ENCODE data around the gene ODAD4.
"Not testable (repeated sequence)": the region's sequence is repeated elsewhere in the genome, so short reads cannot be mapped to it uniquely, and the experiment has no call there.

Gene ODAD4

DNA sequence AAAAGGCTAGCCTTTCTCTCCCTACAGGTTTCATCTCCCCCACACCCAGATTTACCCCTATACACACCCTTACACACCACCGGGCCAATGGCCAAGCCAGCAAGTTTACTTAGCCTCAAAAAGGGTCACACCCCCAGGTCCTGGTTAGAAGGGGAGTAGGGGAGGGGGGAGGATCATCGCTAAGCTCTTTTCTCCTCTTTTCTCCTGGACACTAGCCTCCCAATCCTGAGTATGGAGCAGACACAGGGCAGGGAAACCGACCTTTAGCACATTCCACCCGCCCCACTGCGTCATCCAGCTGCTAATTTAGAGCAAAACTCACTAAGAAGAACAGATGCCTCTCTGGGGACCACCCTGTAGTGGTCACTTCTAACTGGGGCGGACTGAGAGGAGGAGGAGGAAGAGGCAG, 16.1 kb upstream of the ODAD4 start:
- no peak for DNase-seq

DNA sequence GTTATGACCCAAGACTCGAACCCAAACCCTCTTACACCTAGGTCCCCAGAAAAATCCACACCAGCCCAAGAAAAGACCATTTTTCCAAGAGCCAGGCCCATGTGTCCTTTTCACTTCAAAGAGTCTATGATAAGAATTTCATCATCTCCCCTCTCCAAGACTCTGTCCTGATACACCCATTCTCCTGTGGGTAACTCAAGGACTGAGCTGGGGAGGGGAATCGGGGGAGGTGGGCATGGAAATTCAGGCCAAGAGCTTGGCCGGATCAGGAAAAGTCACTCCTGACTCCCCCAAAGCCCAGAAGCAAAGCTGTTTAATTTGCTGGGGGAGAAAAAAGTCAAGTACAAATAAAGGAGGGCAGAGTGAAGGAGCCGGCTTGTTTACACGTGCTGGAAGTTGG, 15.4 kb upstream of the ODAD4 start:
- no peak for DNase-seq

DNA sequence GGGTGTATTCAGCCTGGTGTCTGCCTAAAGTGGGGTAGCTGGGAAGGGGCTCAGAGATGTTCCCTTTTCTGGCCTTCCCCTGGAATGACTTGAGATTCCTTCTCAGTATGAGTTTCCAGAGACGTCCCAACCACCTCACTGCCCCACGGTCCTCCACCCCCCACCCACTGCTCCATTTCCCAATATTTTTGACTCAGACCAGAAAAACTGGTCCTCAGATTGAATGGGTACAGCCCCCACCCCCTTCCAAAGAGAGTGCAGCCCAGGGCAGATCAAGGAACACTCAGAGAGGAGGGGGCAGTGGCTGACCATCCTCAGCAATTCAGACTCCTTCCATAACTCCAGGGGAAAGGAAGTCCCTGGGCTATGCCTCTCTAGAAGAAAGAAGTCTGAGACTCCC, 14.9 kb upstream of the ODAD4 start:
- no peak for DNase-seq

DNA sequence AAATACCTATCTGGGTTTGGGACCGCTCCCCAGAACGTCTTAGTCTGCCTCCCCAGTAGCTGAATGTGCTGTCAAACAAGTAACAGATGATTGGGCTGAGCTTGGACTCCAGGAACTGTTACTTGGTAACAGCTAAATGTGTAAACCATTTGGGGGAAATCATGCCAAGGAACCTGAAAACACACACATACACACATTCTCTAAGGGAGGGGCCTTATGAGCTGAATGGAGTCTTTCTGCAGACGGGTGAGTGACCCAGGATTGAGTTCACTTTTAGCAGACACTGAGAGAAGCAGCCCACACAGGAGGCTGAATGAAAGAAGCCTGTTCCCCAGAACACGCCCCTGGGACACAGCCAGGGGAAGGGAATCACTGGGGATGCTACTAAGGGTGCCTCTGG, 13.2 kb upstream of the ODAD4 start:
- DNase-seq = no peak

DNA sequence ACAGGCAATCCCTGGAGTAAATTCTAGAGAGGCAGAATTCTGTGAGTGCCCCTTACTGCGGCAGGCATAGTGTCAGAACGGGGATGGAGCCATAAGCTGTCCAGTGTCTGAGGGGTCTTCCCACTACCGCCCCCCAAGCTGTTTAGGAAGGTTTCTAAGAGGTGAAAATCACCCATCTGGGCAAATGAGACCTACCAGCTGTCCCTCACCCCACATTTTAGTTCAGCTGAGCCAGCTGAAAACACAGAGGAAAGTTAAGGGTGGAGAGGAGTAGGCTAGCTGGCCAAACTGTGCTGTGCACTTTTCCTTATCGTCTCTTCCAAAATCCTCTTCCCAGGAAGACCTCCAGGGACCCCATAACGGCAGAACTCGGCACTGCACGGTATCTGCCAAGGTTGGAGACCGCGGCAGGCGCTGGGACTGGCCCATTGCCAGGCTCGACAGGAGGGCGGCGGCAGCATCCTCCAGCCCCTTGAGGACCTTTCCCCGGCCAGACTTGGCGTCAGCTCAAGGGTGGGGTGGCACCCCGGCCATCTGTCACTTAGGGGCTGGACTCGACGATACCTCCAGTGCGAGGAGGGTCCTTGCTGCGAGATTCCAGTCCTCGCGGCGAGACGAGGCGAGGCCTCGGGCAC, 12.6 kb upstream of the ODAD4 start:
- DNase-seq = peak; percentile 14

DNA sequence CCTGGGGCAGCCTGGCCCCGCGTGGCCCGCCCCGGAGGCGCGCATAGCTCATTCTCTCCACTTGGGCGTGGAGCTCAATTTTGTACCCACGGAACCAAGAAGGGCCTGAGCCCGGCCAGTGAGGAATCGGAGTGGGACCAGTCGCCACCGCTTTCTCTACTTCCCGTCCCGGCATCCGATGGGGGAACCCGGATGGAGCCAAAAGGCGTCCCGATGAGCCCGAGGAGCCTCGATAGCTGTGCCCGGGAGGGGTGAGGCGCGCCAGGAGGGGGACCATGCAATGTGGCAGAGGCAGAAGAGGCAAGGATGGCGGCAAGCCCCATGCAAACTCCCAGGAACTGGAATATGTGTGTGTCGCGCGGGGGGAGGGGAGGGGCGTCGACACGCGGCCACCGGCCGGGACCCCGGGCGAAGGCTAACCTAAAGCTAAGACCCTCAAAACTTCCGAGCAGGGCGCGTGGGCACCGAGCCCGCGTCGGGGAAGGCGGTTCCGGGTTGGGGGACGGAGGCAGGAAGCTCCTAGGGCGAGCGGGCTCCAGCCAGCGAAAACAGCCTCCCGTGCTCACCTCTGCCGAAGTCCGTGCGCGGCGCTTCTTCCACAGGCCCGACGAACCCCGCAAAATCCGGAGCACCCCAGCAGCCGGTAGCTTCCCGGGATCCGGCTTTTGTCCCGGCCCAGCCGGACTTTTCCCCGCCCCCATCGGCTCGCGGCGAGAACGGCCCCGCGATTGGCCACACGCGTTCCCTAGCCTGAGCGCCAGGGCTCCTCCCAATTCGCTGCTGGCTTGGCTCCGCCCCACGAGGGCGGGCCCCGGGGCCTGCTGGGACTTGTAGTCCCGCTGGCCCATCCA, 11.9 kb upstream of the ODAD4 start, which contains the start of gene ACLY:
Gene ACLY (minus strand): TSS at position 638 of the 851 bp plus-strand sequence. CDS start 5,078 bp downstream, outside the sequence.
- DNase-seq = peak; percentile 95

DNA sequence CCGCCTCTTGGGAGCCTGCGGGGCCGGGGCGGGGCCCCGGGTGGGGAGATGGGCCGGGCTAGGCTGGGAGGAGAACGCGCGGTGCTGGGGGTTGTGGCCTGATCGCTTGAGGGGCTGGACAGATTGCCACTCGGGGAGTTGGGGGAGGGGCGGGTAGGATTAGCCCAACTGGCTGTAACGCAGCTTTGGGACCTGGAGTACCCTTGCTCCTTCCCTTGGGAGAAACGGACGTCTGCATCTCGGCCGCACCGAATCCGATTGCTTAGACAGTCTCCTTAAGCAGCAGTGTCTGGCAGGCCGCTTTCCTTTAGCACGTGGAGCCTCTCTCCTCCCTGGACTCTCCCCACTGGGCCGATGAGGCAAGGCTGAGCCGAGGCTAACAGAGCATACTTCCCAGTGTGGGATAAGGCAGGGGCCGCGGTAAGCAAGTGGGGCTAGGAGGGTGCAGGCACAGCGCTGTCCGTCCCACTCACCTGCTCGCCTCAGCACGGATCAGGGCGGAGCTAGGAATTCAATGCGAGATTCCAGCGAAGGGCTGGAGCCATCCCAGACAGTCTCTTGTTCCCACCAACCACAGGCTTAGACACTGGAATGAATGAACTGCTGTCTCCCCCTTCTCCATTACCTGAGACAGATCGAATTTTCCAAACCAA, 11.1 kb upstream of the ODAD4 start:
- peak; percentile 52 for DNase-seq

DNA sequence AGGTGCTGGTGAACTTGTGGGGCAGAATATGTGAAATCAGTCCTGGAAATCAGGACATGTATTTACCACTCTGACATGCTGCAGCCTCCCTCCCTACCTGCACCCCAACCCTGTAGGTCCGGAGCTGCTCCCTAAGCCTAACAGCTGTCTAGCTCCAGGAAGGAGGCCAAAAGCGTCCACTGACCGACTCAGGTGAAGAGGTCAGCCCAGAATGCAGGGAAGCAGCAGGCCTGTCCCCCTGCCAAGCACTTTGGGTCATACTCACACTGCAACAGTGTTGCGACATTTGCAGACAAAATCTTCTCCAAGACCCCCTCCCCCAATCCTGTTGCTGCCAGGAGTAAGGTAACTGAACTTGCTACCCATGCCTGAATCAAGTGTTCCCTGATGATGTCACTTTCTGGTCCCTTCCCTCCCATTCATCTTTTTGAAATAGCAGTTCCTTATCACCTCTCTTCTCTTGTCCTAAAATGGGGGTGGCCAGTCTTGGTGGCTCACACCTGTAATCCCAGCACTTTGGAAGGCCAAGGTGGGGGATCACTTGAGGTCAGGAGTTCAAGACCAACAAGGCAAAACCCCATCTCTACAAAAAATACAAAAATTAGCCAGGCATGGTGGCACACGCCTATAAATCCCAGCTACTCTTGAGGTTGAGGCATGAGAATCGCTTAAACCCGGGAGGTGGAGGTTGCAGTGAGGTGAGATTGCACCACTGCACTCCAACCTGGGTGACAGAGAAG, 10.4 kb upstream of the ODAD4 start:
- DNase-seq = no peak

DNA sequence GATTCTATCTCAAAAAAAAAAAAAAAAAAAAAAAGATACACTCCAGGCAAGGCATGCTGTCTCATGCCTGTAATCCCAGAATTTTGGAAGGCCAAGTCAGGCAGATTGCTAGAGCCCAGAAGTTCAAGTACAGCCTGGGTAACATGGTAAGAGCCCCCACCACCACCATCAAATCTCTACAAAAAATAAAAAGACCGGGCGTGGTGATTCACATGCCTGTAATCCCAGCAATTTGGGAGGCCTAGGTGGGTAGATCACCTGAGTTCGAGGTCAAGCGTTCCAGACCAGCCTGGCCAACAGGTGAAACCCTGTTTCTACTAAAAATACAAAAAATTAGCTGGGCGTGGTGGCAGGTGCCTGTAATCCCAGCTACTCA, 9.8 kb upstream of the ODAD4 start:
- DNase-seq = no peak

DNA sequence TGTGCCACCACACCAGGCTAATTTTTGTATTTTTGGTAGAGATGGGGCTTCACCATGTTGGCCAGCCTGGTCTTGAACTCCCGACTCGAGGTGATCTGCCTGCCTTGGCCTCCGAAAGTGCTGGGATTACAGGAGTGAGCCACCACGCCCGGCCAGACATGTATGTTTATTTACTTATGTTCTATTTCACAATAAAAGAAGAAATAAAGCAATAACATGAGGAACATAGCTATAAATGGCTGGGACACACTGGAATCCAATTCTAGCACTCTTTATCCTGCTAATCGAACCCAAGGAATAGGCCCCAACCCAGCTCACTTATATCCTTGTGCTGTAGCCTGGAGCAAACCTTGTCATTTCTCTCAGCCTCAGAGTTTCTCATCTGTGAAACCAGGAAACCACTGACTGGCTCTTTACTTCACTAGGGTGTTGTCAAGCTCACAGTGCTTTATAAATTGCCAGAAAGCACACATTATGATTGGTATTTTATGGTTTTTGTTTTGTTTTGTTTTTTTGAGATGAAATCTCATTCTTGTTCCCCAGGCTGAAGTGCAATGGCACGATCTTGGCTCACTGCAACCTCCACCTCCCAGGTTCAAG, 4.3 kb upstream of the ODAD4 start:
- DNase-seq = no peak

DNA sequence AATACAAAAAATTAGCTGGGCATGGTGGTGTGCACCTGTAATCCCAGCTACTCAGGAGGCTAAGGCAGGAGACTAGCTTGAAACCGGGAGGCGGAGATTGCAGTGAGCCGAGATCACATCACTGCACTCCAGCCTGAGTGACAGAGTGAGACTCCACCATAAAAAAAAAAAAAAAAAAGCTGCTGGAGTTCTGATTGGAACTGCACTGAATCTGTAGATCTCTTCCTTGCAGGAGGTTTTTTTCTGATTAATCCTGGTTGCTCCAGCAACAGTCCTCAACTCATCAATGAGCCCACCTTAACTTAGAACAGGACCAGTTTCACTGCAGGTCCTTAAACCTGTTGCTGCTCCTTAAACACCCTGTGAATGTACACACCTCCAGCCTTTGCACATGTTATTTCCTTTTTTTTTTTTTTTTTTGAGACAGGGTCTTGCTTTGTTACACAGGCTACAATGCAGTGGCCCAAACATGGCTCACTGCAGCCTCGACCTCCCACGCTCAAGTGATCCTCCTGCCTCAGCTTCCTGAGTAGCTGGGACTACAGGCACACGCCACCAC, 1.6 kb upstream of the ODAD4 start:
- no peak for DNase-seq

DNA sequence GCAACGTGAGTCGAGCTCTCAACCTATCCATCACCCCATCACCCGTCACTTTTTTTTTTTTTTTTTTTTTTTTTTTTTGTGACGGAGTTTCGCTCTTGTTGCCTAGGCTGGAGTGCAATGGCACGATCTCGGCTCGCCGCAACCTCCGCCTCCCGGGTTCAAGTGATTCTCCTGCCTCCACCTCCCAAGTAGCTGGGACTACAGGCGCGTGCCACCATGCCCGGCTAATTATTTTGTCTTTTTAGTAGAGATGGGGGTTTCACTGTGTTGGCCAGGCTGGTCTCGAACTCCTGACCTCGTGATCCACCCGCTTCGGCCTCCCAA, 378 bp downstream of the ODAD4 start:
- not testable (repeated sequence) for DNase-seq

DNA sequence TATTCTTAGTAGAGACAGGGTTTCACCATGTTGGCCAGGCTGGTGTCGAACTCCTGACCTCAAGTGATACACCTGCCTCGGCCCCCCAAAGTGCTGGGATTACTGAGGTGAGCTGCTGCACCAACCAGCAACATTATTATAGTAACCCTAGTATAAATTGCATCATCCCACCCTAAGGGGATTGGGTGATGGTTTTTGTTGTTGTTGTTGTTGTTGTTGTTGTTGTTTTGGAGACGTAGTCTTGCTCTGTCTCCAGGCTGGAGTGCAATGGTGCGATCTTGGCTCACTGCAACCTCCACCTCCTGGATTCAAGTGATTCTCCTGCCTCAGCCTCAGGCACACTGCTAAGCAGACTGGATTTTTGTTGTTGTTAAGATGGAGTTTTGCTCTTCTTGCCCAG, 1.3 kb downstream of the ODAD4 start:
- not testable (repeated sequence) for DNase-seq

DNA sequence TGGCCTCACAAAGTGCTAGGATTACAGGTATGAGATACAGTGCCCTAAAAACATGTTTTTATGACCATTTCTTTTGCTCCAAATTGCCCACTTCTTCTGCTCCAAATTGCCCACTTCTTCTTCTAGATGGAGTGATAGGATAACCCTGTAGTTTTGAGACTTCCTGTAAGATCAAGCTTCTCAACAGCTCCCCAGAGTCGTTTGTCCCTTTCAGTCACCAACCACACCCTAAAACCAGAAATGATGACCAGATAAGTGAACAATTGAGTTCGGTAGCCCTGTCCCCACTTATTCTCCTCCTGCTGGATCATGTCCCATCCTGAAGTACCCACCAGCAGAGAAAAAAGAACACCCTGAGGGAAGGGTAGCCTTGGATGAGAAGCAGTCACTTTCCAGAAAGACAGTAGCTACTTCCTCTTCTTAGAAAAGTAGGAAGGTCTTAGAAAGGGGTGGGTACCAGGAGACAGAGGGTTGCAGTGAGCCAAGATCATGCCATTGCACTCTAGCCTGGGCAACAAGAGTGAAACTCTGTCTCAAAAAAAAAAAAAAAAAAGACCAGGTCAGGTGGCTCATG, 2.5 kb downstream of the ODAD4 start:
- DNase-seq = no peak

DNA sequence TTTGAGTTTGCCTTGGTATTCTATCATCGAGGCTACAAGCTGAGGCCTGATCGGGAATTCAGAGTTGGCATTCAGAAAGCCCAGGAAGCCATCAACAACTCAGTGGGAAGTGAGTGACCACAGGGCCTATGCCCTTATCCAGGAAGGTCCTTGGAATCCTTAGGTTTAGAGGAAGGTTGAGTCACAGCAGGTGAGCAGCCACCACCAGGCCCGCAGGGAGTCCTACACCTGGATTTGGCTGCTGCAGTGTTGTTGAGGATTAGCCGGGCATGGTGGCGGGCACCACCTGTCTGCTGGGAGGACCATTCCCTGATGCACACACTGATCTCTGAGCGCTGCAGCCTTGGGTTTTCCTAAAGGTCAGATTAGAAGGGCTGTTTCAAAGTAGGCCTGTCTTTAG, 5.2 kb downstream of the ODAD4 start:
- no peak for DNase-seq

DNA sequence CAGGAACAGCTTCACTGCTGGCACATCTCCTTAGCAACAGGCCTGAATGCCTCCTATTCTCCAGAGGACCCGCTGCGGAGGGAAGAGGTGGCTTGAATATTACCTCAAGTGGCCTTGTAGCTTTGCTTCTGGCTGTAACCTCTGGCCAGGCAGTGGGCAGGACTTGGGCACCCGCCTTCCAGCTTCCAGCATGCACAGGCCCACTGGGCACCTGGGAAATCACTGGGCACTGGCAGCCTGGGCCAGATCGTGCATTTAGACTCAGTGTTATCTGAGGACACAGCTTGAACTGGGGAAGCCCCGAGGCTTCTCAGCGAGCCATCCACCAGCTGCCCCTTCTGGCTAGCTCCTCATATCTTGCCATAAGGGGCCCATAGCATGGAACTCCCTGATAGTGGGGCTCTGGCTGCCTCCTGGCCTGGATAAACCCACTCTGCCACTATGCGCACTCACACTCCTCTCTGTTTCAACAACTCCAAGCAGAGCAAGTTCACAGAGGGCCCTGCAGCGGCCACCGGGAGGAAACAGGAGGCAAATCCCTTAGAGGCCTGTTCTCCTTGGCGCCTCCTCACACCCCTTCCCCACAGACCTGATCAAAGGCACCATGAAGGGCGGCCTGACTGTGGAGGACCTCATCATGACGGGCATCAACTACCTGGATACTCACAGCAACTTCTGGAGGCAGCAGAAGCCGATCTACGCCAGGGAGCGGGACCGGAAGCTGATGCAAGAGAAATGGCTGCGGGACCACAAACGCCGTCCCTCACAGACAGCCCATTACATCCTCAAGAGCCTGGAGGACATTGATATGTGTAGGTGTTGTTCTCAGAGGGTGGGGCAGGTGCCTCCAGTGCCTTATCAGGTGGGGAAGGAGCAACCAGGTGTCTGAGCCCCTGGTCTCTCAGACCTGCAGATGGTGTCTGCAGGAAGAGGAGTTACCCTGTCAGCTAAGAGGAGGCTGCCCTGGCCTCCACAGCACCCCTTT, 7.8 kb downstream of the ODAD4 start:
- no peak for DNase-seq

DNA sequence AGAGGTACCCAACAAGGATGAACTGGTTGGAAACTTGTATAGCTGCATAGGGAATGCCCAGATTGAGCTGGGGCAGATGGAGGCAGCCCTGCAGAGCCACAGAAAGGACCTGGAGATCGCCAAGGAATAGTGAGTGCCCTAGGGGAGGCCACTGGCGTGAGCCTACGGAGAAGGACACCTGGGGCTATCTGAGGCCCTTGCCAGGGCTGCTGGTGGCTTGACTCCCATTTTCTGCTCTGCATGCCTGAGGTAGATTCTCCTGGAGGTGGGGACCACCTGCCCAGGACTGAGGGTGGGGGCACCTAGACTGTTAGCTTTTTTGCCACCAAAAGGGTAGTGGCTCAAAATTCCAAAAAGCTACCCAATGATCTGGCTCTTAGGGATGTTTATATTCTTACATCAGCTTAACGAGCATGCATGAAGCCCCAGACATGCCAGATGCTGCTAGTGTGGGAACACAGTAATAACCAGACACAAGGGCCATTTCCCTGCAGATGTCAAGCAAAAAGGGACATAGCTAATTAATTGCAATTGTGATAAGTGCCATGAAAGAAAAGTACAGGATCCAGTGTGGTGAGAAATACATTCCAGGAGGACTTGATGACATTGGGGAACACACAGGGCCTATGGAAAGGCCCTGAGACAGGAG, 8.8 kb downstream of the ODAD4 start:
- no peak for DNase-seq

DNA sequence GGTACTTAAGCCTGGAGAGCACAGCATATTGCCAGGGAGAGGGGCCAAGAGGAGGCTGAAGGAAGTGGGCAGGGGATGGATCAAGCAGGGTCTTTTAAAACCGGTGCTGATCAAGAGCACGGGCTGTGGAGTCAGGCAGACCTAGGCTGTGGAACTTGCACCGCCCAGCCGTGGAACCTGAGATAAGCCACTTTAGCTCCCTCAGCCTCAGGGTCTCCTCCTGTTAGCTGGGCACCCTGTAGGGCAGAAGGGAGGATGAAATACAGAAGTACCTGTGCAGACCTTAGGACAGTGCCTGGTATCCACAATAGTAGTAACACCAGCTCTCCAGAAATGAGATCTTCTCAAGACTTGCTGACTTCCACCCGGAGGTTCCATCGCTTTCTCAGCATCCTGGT, 9.3 kb downstream of the ODAD4 start:
- no peak for DNase-seq

DNA sequence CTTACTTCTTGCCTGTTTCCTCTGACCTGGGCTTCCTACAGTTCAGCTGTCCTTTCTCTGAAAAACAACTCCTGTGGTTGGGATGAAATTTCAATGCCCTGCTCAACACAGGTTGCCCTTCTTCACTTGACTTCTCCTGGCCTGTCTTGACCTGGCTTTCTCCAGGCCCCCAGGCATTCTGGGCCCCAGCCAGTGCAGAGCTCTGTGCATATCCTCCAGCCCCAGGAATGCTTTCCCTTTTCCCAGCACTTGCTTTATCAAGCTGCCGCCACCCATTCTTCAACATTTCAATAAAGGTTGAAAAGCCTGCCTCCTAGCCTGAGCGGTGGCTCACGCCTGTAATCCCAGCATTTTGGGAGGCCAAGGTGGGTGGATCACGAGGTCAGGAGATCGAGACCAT, 10.8 kb downstream of the ODAD4 start:
- DNase-seq = no peak

DNA sequence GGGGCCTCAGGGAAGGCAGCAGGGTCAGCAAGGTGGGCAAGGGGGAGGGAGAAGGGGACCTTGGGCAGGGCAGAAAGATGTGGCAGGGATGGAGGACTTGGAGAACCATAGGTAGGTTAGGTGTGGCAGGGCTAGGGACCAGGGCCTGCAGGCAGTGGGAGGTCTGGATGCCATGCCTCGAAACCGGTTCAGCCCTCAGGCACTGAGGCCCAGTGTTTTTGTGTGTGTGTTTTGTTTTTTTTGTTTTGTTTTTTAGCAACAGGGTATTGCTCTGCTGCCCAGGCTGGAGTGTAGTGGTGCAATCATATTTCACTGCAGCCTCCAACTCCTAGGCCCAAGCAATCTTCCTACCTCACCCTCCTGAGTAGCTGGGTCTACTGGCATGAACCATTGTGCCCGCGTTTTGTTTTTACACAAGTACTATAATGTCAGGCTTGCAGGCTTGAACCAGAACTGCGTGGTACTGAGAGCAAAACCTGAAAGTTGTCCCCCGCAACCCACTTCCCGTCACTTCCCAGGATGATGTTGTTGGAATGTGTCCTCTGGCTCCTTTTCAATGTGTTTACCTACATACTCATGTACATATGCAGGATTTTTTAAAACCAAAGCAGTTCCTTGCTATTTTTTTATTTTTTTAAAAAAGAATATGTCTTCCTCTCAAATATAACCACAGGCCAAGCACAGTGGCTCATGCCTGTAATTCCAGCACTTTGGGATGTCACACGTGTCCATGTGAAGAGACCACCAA, 12.4 kb downstream of the ODAD4 start:
- DNase-seq = no peak
